Measurements from ENCODE around the gene LRRIQ4.

DNA sequence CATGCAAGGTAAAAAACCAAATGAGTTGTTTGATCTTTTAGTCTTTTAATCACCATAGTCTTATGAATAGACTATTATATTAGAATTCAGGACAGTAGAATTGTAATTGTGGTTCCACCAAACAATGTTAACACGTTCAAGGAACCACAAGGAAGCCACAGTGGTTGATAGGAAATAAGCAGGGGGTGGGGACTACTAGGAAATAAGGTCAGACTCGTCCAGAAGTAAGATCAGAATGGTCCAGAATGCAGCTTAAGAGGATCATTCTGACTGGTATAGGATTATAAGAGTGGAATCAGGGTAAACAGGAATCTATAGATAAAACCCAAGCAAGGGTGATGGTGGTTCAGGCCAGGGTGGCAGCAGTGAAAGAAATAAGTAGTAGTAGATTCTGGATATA, 31.9 kb upstream of the LRRIQ4 start:
- TF ChIP-seq, protein P1, sequence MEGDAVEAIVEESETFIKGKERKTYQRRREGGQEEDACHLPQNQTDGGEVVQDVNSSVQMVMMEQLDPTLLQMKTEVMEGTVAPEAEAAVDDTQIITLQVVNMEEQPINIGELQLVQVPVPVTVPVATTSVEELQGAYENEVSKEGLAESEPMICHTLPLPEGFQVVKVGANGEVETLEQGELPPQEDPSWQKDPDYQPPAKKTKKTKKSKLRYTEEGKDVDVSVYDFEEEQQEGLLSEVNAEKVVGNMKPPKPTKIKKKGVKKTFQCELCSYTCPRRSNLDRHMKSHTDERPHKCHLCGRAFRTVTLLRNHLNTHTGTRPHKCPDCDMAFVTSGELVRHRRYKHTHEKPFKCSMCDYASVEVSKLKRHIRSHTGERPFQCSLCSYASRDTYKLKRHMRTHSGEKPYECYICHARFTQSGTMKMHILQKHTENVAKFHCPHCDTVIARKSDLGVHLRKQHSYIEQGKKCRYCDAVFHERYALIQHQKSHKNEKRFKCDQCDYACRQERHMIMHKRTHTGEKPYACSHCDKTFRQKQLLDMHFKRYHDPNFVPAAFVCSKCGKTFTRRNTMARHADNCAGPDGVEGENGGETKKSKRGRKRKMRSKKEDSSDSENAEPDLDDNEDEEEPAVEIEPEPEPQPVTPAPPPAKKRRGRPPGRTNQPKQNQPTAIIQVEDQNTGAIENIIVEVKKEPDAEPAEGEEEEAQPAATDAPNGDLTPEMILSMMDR (IDR thresholded peaks at IDR 0.05), result no peak
- TF ChIP-seq, protein P2, sequence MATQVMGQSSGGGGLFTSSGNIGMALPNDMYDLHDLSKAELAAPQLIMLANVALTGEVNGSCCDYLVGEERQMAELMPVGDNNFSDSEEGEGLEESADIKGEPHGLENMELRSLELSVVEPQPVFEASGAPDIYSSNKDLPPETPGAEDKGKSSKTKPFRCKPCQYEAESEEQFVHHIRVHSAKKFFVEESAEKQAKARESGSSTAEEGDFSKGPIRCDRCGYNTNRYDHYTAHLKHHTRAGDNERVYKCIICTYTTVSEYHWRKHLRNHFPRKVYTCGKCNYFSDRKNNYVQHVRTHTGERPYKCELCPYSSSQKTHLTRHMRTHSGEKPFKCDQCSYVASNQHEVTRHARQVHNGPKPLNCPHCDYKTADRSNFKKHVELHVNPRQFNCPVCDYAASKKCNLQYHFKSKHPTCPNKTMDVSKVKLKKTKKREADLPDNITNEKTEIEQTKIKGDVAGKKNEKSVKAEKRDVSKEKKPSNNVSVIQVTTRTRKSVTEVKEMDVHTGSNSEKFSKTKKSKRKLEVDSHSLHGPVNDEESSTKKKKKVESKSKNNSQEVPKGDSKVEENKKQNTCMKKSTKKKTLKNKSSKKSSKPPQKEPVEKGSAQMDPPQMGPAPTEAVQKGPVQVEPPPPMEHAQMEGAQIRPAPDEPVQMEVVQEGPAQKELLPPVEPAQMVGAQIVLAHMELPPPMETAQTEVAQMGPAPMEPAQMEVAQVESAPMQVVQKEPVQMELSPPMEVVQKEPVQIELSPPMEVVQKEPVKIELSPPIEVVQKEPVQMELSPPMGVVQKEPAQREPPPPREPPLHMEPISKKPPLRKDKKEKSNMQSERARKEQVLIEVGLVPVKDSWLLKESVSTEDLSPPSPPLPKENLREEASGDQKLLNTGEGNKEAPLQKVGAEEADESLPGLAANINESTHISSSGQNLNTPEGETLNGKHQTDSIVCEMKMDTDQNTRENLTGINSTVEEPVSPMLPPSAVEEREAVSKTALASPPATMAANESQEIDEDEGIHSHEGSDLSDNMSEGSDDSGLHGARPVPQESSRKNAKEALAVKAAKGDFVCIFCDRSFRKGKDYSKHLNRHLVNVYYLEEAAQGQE (IDR thresholded peaks at IDR 0.05; ENCODE audit: insufficient read depth in 1 of 2, low read depth in 2 of 2, low read length in 1 of 2), result no peak
